Right lobe of liver (tissue), 6 donors: ENCODE data around the gene OR4E2. TPM values are rescaled to one million over a fixed set of nuclear protein-coding genes. Genes with fewer than 3 reads are reported as not detected.

Experiments used
- ATAC-seq, 4 donors: fragments of 200-7000 bp; cut with Tn5 transposase; one replicate each; pipeline ENCODE4 v1.9.1; 2020; ENCODE audit warnings: mild to moderate bottlenecking in 4 of 4, moderate library complexity in 4 of 4
- DNase-seq, 3 donors: peaks; one replicate each; pipeline ENCODE4 v3.0.0-alpha.2; 2020
- H3K27ac ChIP-seq, 3 donors: fragments of 200-600 bp; one replicate each; pipeline ENCODE4 v1.8.0; 2022
- H3K27me3 ChIP-seq, 2 donors: fragments of 200-600 bp; one replicate each; pipeline ENCODE4 v1.8.0; 2022
- H3K36me3 ChIP-seq, 4 donors: fragments of 200-600 bp; sonication (generic) in 1 of 4; one replicate each; pipeline versions ENCODE4 v1.5.1 to v1.8.0; 2017 to 2022; ENCODE audit warnings: control low read depth in 1 of 4
- H3K4me1 ChIP-seq, 4 donors: fragments of 200-600 bp; sonication (generic) in 1 of 4; one replicate each; pipeline versions ENCODE4 v1.5.1 to v1.8.0; 2017 to 2022; ENCODE audit warnings: control low read depth in 1 of 4
- H3K4me3 ChIP-seq, 3 donors: fragments of 200-600 bp; one replicate each; pipeline ENCODE4 v1.8.0; 2022
- H3K9me3 ChIP-seq, 4 donors: fragments of 200-600 bp; sonication (generic) in 1 of 4; one replicate each; pipeline versions ENCODE4 v1.5.1 to v1.8.0; 2017 to 2022; ENCODE audit warnings: control low read depth in 1 of 4
- POLR2A ChIP-seq: fragments of 450-650 bp; IDR thresholded peaks from one replicate; pipeline ENCODE4 v1.6.1; 2017; ENCODE audit warnings: antibody characterized with exemption, mild to moderate bottlenecking
- WGBS: methylation state at CpG from one replicate; pipeline ENCODE4 v1.1.6; 2018; ENCODE audit warnings: low coverage, low lambda C conversion rate; ENCODE audit not compliant: insufficient coverage; ENCODE audit errors: missing lambda C conversion rate; 5-methylcytosine and 5-hydroxymethylcytosine counted together
- intact Hi-C, 2 donors: fragments of 100-400 bp; cut with DNase I; formaldehyde crosslinking; loops; one replicate each; pipeline versions ENCODE4 v1.11.2 to v1.14.1; 2022
- small RNA-seq, 2 experiments: library from RNA; depleted of rRNA; stranded (forward); fragments of <200 nt; gene quantifications; one replicate each; pipeline ENCODE3, GENCODE V24; 2016
- total RNA-seq, 6 experiments: library from RNA; depleted of rRNA in 2 of 6; stranded (reverse); fragments of >200 nt in 2 of 6; fragmentation: NEBNext Ultra II Directional in 3 of 6; extraction: Animal tissue kit (Norgen Biotek cat#: 25700) in 3 of 6; gene quantifications; one replicate each; pipeline versions ENCODE4 v1.1.0 to v1.2.4, GENCODE V29; 2016 to 2023
- TF ChIP-seq, protein P1 (sequence below), 4 donors: fragments of 200-600 bp in 3 of 4; fragments of 450-650 bp in 1 of 4; IDR thresholded peaks; one replicate each; pipeline versions ENCODE4 v1.5.1 to v1.8.0; 2016 to 2022; ENCODE audit warnings: antibody characterized with exemption in 4 of 4, mild to moderate bottlenecking in 2 of 4
- donor health status: DM: no; HTN: yes; CAD: no.
- donor health status: DM: no; HTN: no; CAD: no.
- donor health status: DM: no; HTN: no; CAD: no.
- donor health status: DM: no; HTN: yes; CAD: no.
- donor health status: DM: no; HTN: yes; CAD: no.

Gene OR4E2
- total RNA-seq, 6 experiments from 2014 or later = not detected

DNA sequence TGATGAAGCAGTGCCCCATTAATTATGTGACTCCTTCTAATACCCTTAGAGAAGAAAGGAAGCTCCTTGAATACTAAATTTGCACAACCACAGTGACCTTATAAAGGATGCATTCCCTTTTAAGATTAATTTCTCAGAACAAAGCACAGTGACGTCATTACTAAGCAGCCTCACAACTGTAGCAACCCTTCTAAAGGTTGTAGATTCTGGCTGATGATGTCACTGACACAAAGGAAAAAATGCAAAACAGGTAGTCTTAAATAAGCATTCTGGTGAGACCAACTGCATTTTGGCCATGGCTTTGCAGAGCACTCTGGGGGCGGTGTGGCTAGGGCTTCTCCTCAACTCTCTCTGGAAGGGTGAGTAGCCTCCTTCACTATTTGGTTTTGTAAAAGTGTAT lies 58.4 kb downstream of the OR4E2 start:
- H3K36me3 ChIP-seq = no peaks in the 10 kb centered on the region
- 62% methylated on average over 2 of the region's 2 CpGs for WGBS
- no peak for ATAC-seq

GRCh38 chr14:21714318-21714929 lies 60.8 kb downstream of the OR4E2 start:
- intact Hi-C loops = no loop called here
- Histone ChIP-seq H3K9me3 (no peaks in the 10 kb centered on the region), H3K4me1 (no peaks in the 10 kb centered on the region), H3K36me3 (no peaks in the 10 kb centered on the region), H3K27ac (no peak overlapping the region), H3K27me3 (no peaks in the 10 kb centered on the region), H3K4me3 (no peak overlapping the region)
- ATAC-seq (no peak), DNase-seq (no peak)
- WGBS = 32% methylated on average over 6 of the region's 6 CpGs
- no peak for TF ChIP-seq POLR2A
- TF ChIP-seq, protein P1, sequence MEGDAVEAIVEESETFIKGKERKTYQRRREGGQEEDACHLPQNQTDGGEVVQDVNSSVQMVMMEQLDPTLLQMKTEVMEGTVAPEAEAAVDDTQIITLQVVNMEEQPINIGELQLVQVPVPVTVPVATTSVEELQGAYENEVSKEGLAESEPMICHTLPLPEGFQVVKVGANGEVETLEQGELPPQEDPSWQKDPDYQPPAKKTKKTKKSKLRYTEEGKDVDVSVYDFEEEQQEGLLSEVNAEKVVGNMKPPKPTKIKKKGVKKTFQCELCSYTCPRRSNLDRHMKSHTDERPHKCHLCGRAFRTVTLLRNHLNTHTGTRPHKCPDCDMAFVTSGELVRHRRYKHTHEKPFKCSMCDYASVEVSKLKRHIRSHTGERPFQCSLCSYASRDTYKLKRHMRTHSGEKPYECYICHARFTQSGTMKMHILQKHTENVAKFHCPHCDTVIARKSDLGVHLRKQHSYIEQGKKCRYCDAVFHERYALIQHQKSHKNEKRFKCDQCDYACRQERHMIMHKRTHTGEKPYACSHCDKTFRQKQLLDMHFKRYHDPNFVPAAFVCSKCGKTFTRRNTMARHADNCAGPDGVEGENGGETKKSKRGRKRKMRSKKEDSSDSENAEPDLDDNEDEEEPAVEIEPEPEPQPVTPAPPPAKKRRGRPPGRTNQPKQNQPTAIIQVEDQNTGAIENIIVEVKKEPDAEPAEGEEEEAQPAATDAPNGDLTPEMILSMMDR (IDR thresholded peaks at IDR 0.05) = no peak

More for the DNA sequence above, 58.4 kb downstream of the OR4E2 start:
- Histone ChIP-seq H3K27ac (no peak overlapping the region), H3K4me3 (no peak overlapping the region), H3K27me3 (no peaks in the 10 kb centered on the region), H3K4me1 (no peaks in the 10 kb centered on the region), H3K9me3 (no peaks in the 10 kb centered on the region)
- intact Hi-C loops = no loop called here
- TF ChIP-seq, protein P1 (IDR thresholded peaks at IDR 0.05) = no peak
- no peak for TF ChIP-seq POLR2A
- no peak for DNase-seq

Small RNA genes within 50 kb of the gene (small RNA-seq; reads per million reads assigned to genes)
- gene AC243972.3 = 0 reads per million in 2 experiments

Other genes starting within 250 kb of the OR4E2 start
- 10 to 100 TPM; 20.5 to 28.3 (median 24.8) TPM for gene CHD8, start 197.7 kb upstream of the OR4E2 start, total RNA-seq
- 1 to 10 TPM; 6.8 to 9.4 (median 8.0) TPM for gene RAB2B, start 176.9 kb upstream of the OR4E2 start, total RNA-seq
- 10 to 100 TPM; 19.9 to 37.0 (median 33.3) TPM for gene TOX4, start 176.6 kb upstream of the OR4E2 start, total RNA-seq
- 10 to 100 TPM; 14.7 to 26.7 (median 18.4) TPM for gene METTL3, start 142.5 kb upstream of the OR4E2 start, total RNA-seq
- gene SALL2, start 127.5 kb upstream of the OR4E2 start, total RNA-seq = 1 to 10 TPM in 2 of 6 experiments, under 1 TPM in 4; 0.40 to 2.9 (median 0.69) TPM
- gene OR10G3, start 73.8 kb upstream of the OR4E2 start, total RNA-seq = not detected
- gene OR10G2, start 18.9 kb upstream of the OR4E2 start, total RNA-seq = not detected
- not detected for gene OR4E1, start 20.0 kb downstream of the OR4E2 start, total RNA-seq